ENCODE results near the gene SPATS2L. TPM values are rescaled to one million over a fixed set of nuclear protein-coding genes. Genes with fewer than 3 reads are reported as not detected.

SPATS2L gene
- total RNA-seq, 1 donor from 2014 or later: 40.8 TPM

GRCh38 chr2:200317975-200318374 is 11.5 kb downstream of the SPATS2L start:
- FAIRE-seq: no peak

DNA sequence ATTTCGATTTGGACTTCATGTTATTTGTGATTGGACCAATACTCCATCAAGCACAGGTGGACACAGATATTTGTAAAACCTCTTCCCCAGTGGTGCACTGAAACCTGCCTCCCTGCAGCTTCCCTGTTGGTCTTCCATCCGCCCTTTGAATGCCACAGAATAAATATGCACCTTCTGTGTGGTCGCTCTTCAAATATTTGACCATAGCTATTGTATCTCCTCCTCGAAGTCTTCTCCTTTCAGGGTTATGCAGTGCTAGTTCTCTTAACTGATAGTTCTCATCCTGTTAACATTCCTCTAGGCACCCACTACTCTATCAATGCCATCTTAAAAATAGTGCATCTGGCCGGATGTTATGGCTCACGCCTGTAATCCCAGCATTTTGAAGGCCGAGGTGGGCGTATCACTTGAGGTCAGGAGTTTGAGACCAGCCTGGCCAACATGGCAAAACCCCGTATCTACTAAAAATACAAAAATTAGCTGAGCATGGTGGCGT is 12.5 kb downstream of the SPATS2L start:
- FAIRE-seq (no peak), DNase-seq (ENCODE audit: low spot score in 2 of 2) (no peak)

More at GRCh38 chr2:200317975-200318374, 11.5 kb downstream of the SPATS2L start:
- DNase-seq (ENCODE audit: low spot score in 2 of 2): no peak

GRCh38 chr2:200319548-200320337 is 13.2 kb downstream of the SPATS2L start:
- FAIRE-seq (no peak), DNase-seq (ENCODE audit: low spot score in 2 of 2) (no peak)

DNA sequence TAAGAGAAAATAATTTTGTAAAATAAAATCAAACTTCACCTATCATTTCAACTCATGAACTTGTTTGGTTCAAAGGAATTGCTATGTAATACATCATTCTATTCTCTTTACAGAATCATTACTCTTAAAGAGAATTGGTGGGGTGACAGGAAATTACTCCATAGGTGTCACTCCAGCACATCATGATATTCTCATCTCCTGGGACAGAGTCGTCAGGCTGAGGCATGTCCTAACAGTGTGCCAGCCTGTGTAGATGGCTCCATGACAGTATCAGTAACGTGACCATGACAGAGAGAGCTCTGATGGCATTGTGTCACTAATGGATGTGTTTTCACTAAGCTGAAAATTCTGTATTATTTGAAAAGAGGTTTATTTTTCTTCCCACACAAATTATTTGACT is 13.9 kb downstream of the SPATS2L start:
- DNase-seq (ENCODE audit: low spot score in 2 of 2) (no peak), FAIRE-seq (no peak)

DNA sequence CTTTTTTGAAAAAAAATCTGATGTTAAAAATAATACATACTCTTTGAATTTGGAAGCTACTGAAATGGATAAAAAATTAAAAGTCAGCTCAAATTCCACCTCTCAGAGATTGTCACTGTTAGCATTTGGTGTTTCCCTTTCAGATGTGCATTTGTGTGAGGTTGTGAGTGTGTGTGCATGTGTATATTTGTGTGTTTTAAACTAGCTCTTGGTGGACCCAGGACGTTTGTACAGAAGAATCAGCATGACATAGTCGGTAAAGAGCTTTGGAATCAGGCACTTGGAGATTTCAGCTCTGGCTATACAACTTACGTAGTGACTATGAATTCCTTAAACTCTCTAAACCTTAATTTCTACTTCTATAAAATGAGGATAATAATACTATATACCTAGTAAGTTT is 14.5 kb downstream of the SPATS2L start:
- FAIRE-seq: no peak

DNA sequence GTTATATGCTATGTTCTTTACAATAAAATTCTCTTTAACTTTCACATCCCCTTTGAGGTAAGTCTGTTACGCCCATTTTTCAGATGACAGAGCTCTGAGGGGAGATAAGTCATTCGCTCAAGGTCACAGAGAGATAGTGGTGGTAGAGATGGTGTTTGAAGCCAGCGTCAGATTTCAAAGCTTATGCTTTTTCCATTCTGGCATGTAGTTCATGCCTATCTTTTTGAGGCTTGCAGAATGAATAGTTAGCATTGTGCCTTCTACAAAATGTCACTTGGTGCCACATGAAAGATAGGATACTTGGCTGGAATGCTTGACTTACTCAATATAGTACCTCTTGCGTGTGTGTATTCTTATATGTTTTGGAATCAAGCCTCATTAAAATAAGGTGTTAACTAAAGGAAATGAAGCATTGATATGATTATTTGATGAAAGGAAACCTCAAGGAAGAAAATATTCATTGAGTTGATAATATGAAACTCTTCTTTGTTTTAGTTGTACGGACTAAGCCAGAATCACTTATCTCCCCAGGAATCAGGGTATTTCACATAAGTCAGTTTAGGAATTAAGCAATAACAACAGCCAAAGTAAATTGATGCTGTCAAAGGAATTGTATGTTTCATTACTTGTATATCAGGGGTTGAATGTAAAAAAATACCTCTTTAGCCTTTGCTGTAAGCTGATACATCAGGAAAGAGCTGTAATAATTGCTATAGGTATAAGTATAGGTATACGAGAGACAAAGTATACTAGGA is 15.5 kb downstream of the SPATS2L start:
- DNase-seq (ENCODE audit: low spot score in 2 of 2): no peak
- FAIRE-seq: no peak

More for the DNA sequence above, 14.5 kb downstream of the SPATS2L start:
- DNase-seq (ENCODE audit: low spot score in 2 of 2): no peak

GRCh38 chr2:200322607-200323006 is 16.1 kb downstream of the SPATS2L start:
- no peak for FAIRE-seq
- DNase-seq (ENCODE audit: low spot score in 2 of 2): no peak

DNA sequence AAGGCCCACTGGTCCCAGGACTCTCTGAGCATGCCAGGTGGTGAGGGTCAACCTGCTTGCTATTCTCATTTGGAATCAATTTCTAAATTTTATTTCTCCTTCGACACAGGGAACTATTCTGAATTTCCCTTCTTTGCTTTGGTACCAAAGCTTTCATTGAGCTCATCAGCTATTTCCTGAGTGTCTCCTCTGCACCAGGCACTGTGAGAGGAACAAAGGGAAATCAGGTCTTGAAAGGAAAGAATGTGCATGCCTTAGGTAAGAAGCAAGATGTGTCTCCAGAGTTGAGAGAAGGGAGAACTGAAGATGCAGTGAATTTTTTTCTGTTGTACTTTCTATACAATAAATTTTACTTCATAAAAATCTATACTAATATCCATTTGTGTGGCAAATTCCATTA is 17.9 kb downstream of the SPATS2L start:
- FAIRE-seq (no peak), DNase-seq (ENCODE audit: low spot score in 2 of 2) (no peak)

DNA sequence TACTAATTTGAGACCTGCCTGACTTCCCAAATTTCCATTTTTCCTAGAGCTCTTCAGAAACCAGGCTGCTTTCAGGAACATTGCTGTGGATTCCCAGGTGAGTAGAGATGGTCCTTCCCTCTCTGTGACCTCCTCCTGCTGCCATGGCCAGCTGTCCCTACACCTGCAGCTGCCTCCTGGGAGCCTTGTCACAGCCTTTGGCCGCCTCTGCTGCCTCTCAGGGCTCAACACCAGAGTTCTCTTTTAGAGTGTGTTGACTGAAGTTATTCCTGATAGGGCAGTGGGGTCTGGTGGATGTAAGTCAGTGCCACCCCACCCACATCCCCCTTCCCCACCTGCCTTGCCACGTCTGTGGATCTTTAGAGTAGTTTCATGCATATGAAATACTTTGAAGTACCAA is 22.9 kb downstream of the SPATS2L start:
- FAIRE-seq: no peak
- no peak for DNase-seq (ENCODE audit: low spot score in 2 of 2)

GRCh38 chr2:200329798-200330197 is 23.3 kb downstream of the SPATS2L start:
- no peak for DNase-seq (ENCODE audit: low spot score in 2 of 2)
- no peak for FAIRE-seq

DNA sequence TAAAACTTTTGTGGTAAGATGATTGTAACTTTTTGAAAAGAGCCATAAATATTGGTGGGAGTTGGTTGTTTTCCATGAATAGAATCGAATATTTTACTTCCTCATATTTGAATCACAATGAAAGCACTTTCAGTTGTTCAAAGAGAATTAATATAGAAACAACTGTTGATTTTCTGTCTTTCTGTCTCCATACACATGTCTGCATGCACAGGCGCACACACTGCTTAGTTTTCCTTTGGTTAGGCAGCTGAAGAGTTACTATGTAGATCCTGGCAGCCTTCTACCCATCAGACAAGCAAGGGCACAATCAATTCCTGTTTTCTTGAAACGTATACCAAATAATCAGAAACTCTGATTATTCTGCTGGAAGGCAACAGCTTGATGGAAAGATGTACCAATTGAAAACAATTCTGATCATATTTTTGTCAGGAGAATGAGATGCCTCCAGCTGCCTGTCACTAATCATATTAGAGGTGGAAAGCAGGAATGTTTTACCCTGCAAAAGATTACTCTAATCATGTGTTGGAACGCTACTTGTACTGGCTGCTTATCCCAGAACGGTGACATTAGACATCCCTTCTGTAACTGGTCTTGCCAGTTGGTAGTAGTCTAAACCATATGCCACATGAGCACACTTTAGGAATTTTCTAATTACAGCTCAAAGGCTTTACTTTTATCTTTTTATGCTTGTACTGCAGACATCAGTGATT is 24.0 kb downstream of the SPATS2L start:
- DNase-seq (ENCODE audit: low spot score in 2 of 2) (no peak), FAIRE-seq (no peak)

DNA sequence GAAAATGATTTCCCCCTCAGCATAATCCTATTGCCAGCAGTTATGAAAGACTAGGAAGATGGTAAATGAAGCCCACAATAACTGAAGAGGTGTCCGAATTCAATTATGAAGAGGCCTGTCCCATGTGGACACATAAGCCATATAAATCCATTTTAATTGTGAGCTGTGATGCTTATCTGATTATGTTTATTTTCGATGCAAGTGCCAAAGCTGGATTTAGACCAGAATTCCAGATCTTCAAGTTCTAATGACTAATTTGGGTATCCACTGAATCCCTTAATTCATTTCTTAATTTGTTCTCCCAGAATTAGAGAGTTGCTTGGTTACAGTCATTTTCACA is 24.5 kb downstream of the SPATS2L start:
- FAIRE-seq (no peak), DNase-seq (ENCODE audit: low spot score in 2 of 2) (no peak)

- DNase-seq (ENCODE audit: low spot score in 2 of 2) (no peak), FAIRE-seq (no peak)
These were observed 29.2 kb downstream of the SPATS2L start for GRCh38 chr2:200335657-200336056.

GRCh38 chr2:200336980-200337615 is 30.6 kb downstream of the SPATS2L start:
- FAIRE-seq: no peak
- DNase-seq (ENCODE audit: low spot score in 2 of 2): no peak

GRCh38 chr2:200337621-200338020 is 31.1 kb downstream of the SPATS2L start:
- no peak for FAIRE-seq
- DNase-seq (ENCODE audit: low spot score in 2 of 2): no peak

DNA sequence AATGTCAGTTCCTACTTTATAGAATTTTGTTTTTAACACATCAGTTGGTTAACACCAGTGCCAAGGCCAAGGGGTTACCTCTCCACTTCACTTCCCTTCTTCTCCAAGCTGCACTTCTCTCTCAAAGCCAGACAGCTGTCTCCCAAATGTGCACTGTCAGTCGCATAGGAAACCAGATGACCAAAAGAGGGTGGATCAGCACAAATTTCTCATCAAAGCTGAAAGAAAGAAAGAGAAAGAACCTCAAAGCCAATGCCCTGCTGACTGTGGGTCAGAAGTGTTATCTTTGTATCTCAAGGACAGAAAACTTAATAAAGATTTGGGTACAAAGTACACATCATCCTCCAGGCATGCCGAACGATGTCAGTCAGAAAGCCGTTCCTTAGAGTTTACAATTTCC is 32.2 kb downstream of the SPATS2L start:
- no peak for DNase-seq (ENCODE audit: low spot score in 2 of 2)
- no peak for FAIRE-seq

DNA sequence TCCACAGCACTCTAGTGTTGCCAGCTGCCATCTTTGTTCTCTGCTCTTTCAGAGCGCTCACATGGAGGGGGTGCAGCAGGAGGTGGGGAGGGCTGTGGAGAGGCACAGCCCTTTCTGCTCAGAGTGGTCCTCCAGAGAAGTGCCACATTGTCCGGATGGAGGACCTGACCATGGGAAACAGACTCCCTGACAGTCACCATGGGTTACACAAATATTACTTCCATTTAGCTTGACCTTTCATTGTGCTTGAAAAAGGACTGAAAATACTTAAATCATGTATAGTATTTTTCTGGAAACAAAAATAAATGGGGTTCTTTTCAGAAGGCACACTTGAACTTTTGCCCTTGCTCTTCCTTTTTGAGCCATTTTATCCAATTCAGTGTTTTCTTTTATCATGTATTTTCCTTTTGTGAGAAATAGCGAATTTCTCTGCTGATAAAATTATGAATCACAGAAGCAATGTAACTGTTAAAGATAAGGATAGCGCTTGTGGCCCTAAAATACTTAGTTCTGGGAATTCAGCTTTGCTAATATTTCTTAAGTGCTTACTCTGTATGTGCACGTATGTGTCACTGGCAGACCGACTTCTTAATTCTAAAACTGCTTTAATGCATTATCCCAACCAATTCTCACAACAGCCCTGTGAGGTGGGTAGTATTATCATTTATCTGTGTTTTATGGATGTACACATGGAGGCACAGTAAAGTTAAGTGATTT is 34.2 kb downstream of the SPATS2L start:
- no peak for FAIRE-seq

GRCh38 chr2:200341376-200341775 is 34.9 kb downstream of the SPATS2L start:
- no peak for FAIRE-seq
- no peak for DNase-seq (ENCODE audit: low spot score in 2 of 2)

More for the DNA sequence above, 34.2 kb downstream of the SPATS2L start:
- DNase-seq (ENCODE audit: low spot score in 2 of 2): no peak

GRCh38 chr2:200342235-200342634 is 35.7 kb downstream of the SPATS2L start:
- FAIRE-seq: no peak

GRCh38 chr2:200342654-200343053 is 36.2 kb downstream of the SPATS2L start:
- FAIRE-seq (no peak), DNase-seq (ENCODE audit: low spot score in 2 of 2) (no peak)

More at GRCh38 chr2:200342235-200342634, 35.7 kb downstream of the SPATS2L start:
- DNase-seq (ENCODE audit: low spot score in 2 of 2): no peak
